Measurements from ENCODE around the gene ADGRV1.

Gene ADGRV1

GRCh38 chr5:91070761-91071550, 512.4 kb downstream of the ADGRV1 start:
- DNase-seq (ENCODE audit: low read depth in 2 of 2), result no peak

DNA sequence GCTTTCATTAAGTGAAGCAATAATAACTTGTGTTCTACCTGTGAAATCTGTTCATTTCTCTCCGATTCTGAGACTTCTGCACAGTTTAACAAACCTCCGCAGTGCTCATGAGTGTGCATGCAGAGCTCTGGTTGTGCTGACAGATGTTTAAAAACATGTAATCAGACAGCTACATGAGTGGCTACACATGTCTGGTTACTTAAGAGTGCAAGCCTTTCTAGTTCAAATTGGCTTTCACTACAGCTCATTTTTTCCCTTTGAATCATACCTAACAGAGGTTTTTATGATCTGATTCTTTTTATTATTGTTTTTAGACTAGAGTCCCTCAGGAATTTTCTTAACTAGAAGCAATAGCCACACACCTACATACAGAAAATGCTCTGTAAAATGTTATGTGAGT, 514.3 kb downstream of the ADGRV1 start:
- no peak for DNase-seq (ENCODE audit: low read depth in 2 of 2)

DNA sequence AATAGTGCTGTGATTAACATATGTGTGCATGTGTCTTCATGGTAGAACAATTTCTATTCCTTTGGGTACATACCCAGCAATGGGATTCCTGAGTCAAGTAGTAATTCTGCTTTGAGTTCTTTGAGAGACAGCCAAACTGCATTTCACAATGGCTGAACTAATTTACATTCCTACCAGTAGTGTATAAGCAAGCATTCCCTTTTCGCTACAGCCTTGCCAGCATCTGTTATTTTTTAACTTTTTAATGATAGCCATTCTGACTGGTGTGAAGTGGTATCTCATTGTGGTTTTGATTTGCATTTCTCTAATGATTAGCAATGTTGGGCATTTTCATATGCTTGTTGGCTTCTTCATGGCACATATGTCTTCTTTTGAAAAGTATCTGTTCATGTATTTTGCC, 516.0 kb downstream of the ADGRV1 start:
- no peak for DNase-seq (ENCODE audit: low read depth in 2 of 2)

- no peak for DNase-seq (ENCODE audit: low read depth in 2 of 2)
Observed at GRCh38 chr5:91076138-91076537, 517.5 kb downstream of the ADGRV1 start.

DNA sequence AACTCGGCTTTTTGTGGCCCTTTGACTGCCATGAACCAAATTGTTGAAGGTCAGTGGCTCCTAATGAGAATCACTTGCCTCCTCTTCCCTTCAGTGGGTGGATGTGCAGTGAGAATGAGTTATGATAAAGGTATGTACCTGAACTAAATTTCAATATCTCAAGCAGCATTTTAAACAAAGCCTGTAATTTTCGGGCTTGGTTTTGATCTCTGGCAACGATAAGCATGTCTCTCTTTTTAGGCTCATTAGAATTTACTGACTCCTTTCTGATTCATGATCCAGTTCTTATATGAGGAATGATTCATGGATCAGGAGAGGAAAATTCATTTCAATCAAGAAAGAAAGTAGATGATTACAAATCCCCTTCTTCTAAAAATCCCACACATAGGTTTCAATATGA, 519.0 kb downstream of the ADGRV1 start:
- DNase-seq (ENCODE audit: low read depth in 2 of 2), result no peak

GRCh38 chr5:91079037-91079436, 520.4 kb downstream of the ADGRV1 start:
- no peak for DNase-seq (ENCODE audit: low read depth in 2 of 2)

DNA sequence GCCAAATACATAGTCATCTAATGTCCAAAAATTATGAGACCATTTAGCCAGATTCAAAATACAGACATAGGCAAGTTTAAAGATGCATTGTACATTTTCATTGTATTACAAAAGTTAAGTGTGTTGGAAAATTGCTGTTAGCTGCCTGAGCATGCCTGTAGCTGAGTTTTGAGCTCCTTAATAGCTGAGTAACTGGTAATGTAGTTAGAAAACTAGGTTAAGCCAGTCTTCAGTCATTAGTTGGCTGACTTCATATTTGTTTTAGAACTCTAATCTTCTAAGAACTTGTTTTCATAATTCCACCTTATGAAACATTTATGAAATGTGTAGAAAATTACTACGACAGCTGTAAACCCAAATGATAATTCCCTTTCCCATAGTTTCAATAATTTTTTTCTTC, 531.2 kb downstream of the ADGRV1 start:
- DNase-seq (ENCODE audit: low read depth in 2 of 2), result no peak

GRCh38 chr5:91090995-91091394, 532.4 kb downstream of the ADGRV1 start:
- DNase-seq (ENCODE audit: low read depth in 2 of 2), result no peak

DNA sequence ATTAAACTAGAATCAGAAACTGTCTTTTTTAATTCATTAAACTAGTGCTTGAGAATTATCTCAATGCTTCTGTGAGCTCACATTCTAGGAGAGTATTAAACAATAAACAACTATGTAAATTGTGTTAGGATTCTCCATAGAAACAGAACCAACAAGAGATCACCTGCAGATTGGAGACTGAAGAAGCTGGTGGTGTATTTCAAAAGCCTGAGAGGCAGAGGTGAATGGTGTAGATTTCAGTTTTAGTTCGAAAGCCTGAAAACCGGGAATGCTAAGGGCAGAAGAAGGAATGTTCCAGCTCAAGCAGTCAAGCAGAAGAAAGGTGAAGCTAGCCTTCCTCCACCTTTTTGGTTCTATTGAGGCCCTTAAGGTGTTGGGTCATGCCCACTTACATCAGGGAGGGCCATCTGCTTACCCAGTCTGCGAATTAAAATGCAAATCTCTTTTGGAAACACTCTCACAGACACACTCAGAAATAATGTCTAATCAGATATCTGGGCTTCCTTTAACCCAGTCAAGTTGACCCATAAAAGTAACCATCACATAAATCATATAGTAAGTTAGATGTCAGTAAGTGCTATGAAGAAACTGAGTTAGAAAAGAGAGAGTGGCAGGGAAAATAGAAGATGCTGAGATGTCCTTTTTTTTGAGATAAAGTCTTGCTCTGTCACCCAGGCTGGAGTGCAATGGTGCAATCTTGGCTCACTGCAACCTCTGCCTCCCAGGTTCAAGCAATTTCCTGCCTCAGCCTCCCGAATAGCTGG, 533.1 kb downstream of the ADGRV1 start:
- no peak for DNase-seq (ENCODE audit: low read depth in 2 of 2)

- no peak for DNase-seq (ENCODE audit: low read depth in 2 of 2)
Observed at GRCh38 chr5:91092859-91093783, 534.5 kb downstream of the ADGRV1 start.

- DNase-seq (ENCODE audit: low read depth in 2 of 2), result no peak
Observed at GRCh38 chr5:91095313-91095712, 536.7 kb downstream of the ADGRV1 start.

DNA sequence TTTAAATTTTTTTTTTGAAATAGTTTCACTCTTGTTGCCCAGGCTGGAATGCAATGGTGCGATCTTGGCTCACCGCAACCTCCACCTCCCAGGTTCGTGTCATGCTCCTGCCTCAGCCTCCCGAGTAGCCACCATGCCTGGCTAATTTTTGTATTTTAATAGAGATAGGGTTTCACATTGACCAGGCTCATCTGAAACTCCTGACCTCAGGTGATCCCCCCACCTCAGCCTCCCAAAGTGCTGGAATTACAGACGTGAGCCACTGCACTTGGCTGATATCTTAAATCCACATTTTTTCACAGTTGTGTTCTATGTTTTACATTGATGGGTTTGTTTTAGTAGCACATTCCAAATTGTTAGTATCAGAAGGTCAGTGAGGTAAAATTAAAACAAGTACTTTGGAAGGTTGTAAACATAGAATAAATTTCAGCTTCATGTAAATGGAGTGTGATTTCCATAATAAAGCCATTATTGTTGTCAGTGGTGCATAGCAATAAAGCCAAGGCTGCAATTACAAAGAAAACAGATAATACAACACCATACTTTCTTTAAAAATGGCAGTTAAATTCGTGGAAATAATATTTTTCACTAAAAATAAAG, 537.3 kb downstream of the ADGRV1 start:
- no peak for DNase-seq (ENCODE audit: low read depth in 2 of 2)

GRCh38 chr5:91098541-91098940, 539.9 kb downstream of the ADGRV1 start:
- no peak for DNase-seq (ENCODE audit: low read depth in 2 of 2)

GRCh38 chr5:91101600-91102379, 543.2 kb downstream of the ADGRV1 start:
- peak; percentile 2 to 4 for DNase-seq (ENCODE audit: low read depth in 2 of 2)

GRCh38 chr5:91103353-91104061, 544.9 kb downstream of the ADGRV1 start:
- no peak for DNase-seq (ENCODE audit: low read depth in 2 of 2)

DNA sequence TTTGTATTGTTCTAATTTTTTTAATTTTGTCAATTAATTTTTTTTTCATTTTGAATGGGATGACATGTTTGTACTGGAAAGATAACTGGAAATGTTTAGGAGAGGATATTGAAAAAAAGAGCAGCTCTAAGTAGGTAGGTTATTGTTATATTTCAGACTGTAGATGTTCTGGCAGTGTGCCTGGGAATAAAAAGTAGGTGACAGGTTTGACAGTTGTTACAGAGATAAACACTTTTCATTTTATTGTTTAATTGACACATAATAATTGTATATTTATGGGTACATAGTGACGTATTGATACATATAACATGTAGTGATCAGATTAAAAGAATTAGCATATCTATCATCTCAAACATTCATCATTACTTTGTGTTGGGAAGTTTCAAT, 545.5 kb downstream of the ADGRV1 start:
- DNase-seq (ENCODE audit: low read depth in 2 of 2), result no peak

GRCh38 chr5:91106842-91107511, 548.4 kb downstream of the ADGRV1 start:
- DNase-seq (ENCODE audit: low read depth in 2 of 2), result no peak

- DNase-seq (ENCODE audit: low read depth in 2 of 2), result no peak
Observed at GRCh38 chr5:91109634-91110033, 551.0 kb downstream of the ADGRV1 start.

DNA sequence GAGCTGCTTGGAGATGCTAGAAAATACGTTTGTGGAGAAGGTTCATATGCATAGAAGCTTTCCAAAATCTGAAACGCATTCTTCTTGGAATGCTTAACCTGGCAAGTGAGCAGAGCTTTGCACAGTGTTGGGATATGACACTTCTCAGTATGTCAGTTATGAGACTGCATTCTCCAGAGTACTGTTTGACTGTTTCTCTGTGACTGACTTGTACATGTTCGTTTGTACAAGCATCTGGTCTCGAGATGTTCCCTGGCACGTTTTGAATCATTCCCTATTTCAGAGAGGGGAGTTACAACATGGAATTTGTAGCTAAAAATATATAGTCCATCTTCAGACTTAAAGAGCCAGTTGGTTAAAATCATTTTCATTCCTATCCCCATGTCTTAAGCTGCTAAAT, 552.1 kb downstream of the ADGRV1 start:
- DNase-seq (ENCODE audit: low read depth in 2 of 2), result no peak
